K562 (cell line): Measurements from ENCODE around the gene FDX2. TPM values are rescaled to one million over a fixed set of nuclear protein-coding genes. Genes with fewer than 3 reads are reported as not detected.
A peak's percentile ranks its signal among the peaks of the same experiment; 100 is the strongest.

Experiments used
- CBFA2T3 ChIP-seq: fragments of 450-650 bp; IDR thresholded peaks from 2 replicates; pipeline ENCODE4 v1.6.1; 2017
- DNMT1 ChIP-seq: fragments of 450-650 bp; IDR thresholded peaks from 2 replicates; pipeline ENCODE4 v1.6.1; 2016; ENCODE audit warnings: antibody characterized with exemption, mild to moderate bottlenecking
- FOXK1 ChIP-seq: sonication (generic); formaldehyde crosslinking; IDR thresholded peaks from 2 replicates; pipeline ENCODE4 v1.8.0; 2022; ENCODE audit warnings: missing genetic modification reagents, mild to moderate bottlenecking, borderline replicate concordance
- GTF3C2 ChIP-seq: IDR thresholded peaks from 3 replicates; pipeline ENCODE4 v1.6.1; 2011; ENCODE audit warnings: borderline replicate concordance, mild to moderate bottlenecking, moderate library complexity; ENCODE audit not compliant: insufficient read length; ENCODE audit errors: extremely low read depth
- HEY1 ChIP-seq: fragments of 250-450 bp; sonication (Bioruptor Pico); IDR thresholded peaks from 2 replicates; pipeline ENCODE4 v1.5.0; 2020; ENCODE audit warnings: mild to moderate bottlenecking, moderate library complexity, borderline replicate concordance
- IFI16 ChIP-seq: fragments of 250-450 bp; sonication (Bioruptor Pico); IDR thresholded peaks from 2 replicates; pipeline ENCODE4 v2.1.2; 2022; ENCODE audit warnings: mild to moderate bottlenecking, inconsistent platforms
- MGA ChIP-seq: fragments of 450-650 bp; IDR thresholded peaks from 2 replicates; pipeline ENCODE4 v1.6.1; 2016; ENCODE audit warnings: mild to moderate bottlenecking, moderate library complexity
- NCOA4 ChIP-seq: fragments of 450-650 bp; IDR thresholded peaks from 2 replicates; pipeline ENCODE4 v1.6.1; 2018; ENCODE audit warnings: mild to moderate bottlenecking; ENCODE audit not compliant: partially characterized antibody
- RBM34 ChIP-seq: fragments of 200-400 bp; formaldehyde crosslinking; IDR thresholded peaks from 2 replicates; pipeline ENCODE4 v1.6.1; 2018; ENCODE audit warnings: low read length, borderline replicate concordance; ENCODE audit not compliant: insufficient read depth
- ZBTB5 ChIP-seq: fragments of 450-650 bp; IDR thresholded peaks from 2 replicates; pipeline ENCODE4 v1.6.1; 2017; ENCODE audit warnings: antibody characterized with exemption
- polyA plus RNA-seq, 8 experiments: library from polyadenylated mRNA; depleted of rRNA in 4 of 8; stranded (reverse) in 5 of 8; unstranded in 3 of 8; fragments of >200 nt; fragmentation: Nextera tagmentation in 2 of 8; fragmentation: Illumina TruSeq in 1 of 8; extraction: Ambion mirVana in 2 of 8; extraction: Trizol in 1 of 8; gene quantifications; 2 replicates each; pipeline versions ENCODE4 v1.2.1 to v1.2.3, GENCODE V29; 2011 to 2014; ENCODE audit warnings: inconsistent platforms in 1 of 8, missing spikeins in 1 of 8
- total RNA-seq, 7 experiments: library from RNA; depleted of rRNA in 6 of 7; stranded (reverse); fragments of >200 nt in 6 of 7; fragmentation: Illumina TruSeq in 2 of 7; extraction: Trizol in 2 of 7; gene quantifications; 2 replicates each; pipeline versions ENCODE4 v1.2.1 to v1.2.3, GENCODE V29; 2011 to 2021; ENCODE audit warnings: low replicate concordance in 1 of 7

Gene FDX2
- total and polyA plus RNA-seq, 9 of the 15 experiments (the other 6 are each of a cell fraction or from before 2014, with no cell fraction given) = 2.5 to 49.8 (median 29.7) TPM

GRCh38 chr19:10286803-10287737 lies 28.7 kb downstream of the FDX2 start, which contains the start of gene ICAM4 (continued):
- TF ChIP-seq MGA (peak; percentile 96), ZBTB5 (no peak), FOXK1 (CRISPR knock-in tag) (no peak), HEY1 (CRISPR knock-in tag) (no peak), IFI16 (CRISPR knock-in tag) (no peak), GTF3C2 (no peak), CBFA2T3 (peak; percentile 67), NCOA4 (no peak), RBM34 (no peak), DNMT1 (no peak)
